IPS DF 6.9 (cell line): ENCODE results near the gene FAM50A.

ENCODE experiments used
- DNase-seq: peaks from one replicate; pipeline ENCODE4 v3.0.0-alpha.2; 2013; ENCODE audit warnings: low read depth, low spot score
- H3K27ac ChIP-seq: one replicate; pipeline ENCODE4 v1.5.1; 2013; ENCODE audit warnings: low read length, control low read depth
- H3K27me3 ChIP-seq: 2 replicates; pipeline ENCODE4 v1.6.1; 2013; ENCODE audit warnings: mild to moderate bottlenecking, low read length; ENCODE audit not compliant: control insufficient read depth, insufficient read depth
- H3K36me3 ChIP-seq: 2 replicates; pipeline ENCODE4 v1.6.1; 2013; ENCODE audit warnings: low read length; ENCODE audit not compliant: control insufficient read depth, insufficient read depth
- H3K4me1 ChIP-seq: 2 replicates; pipeline ENCODE4 v1.6.1; 2013; ENCODE audit warnings: low read length; ENCODE audit not compliant: control insufficient read depth, insufficient read depth
- H3K4me3 ChIP-seq: 2 replicates; pipeline ENCODE4 v1.5.1; 2013; ENCODE audit warnings: mild to moderate bottlenecking, low read length
- H3K9me3 ChIP-seq: 2 replicates; pipeline ENCODE4 v1.6.1; 2013; ENCODE audit warnings: low read length, inconsistent platforms; ENCODE audit not compliant: control insufficient read depth, insufficient read depth
- WGBS: extraction: QIAGEN DNeasy Blood & Tissue Kit; methylation state at CpG from one replicate; pipeline ENCODE4 v1.1.7; 2013; ENCODE audit warnings: mixed read lengths, missing lambda C conversion rate; ENCODE audit not compliant: insufficient read length, insufficient coverage; 5-methylcytosine and 5-hydroxymethylcytosine counted together

FAM50A gene

DNA sequence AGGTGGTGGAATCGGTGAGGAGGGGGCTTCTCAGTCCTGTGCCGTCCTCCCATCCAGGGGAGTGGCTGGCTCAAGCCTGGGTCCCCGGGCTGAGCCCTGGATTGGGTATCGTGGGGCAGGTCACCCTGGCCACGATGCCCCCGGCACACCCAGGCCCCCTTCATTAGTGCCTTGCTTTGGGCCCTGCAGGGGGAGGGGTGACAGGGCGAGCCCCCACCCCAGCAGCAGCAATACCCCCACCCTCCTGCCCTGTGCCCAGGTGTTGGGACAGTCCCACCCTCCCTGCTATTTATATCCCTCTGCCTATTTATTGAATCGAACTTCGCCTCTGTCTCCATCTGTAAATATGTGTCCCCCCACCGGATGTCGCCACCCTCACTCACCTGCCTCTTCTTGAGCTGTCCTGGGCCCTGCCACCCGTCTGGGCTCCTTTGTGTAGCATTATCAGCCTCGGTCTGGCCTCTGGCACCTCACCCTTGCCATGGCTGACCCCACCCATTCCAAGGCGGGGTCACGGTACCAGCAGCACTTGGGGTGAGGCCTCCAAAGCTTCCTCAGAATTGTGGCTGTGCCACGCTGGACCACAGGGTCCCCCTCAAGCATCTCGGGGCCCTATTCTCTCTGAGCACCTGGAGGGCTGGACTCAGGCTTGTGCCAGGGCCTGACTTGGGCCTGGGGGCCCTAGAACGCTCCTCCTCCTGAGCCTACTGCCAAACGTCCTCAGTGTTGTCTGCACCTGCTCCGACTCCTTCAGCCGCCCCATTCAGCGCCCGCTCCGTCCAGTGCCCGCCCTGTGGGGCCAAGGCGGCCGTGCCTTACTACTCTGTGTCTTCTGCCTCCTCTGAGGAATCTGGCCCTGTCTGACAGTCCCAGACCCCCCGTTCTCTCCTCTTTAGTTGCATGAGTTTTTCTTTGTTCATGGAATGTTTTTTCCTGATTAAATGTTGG is 29.0 kb downstream of the FAM50A start:
- H3K4me1 ChIP-seq, result no peaks in the 10 kb centered on the region
- H3K27me3 ChIP-seq, result no peaks in the 10 kb centered on the region
- H3K9me3 ChIP-seq, result no peaks in the 10 kb centered on the region
- WGBS, result no CpG with 5 or more reads among the region's 28 CpGs
- no peak overlapping the region for H3K27ac ChIP-seq
- no peak for DNase-seq
- peaks cover 16% of the 10 kb centered on the region for H3K36me3 ChIP-seq
- H3K4me3 ChIP-seq, result no peak overlapping the region

DNA sequence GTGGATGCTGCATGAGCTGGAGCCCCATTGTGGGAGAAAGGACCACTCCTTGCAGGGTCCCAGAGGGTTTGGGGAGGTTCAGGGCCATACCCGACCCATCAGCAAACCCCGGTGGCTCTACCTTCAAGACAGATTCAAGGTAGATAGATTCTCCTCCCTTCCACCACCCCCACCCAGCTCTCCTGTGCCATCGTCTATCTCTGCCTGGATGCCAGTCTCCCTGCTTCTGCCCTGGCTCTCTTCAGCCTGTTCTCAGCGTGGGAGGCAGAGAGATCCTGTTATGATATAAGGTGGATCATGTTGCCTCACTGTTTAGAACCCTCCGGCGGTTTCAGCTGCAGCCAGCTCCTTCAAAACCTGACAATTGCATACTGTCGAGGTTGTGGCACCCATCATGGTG is 29.7 kb downstream of the FAM50A start:
- no peak overlapping the region for H3K27ac ChIP-seq
- H3K27me3 ChIP-seq, result no peaks in the 10 kb centered on the region
- no CpG with 5 or more reads among the region's 7 CpGs for WGBS
- H3K9me3 ChIP-seq, result no peaks in the 10 kb centered on the region
- H3K4me1 ChIP-seq, result no peaks in the 10 kb centered on the region
- peaks cover 11% of the 10 kb centered on the region for H3K36me3 ChIP-seq
- no peak for DNase-seq
- no peak overlapping the region for H3K4me3 ChIP-seq

DNA sequence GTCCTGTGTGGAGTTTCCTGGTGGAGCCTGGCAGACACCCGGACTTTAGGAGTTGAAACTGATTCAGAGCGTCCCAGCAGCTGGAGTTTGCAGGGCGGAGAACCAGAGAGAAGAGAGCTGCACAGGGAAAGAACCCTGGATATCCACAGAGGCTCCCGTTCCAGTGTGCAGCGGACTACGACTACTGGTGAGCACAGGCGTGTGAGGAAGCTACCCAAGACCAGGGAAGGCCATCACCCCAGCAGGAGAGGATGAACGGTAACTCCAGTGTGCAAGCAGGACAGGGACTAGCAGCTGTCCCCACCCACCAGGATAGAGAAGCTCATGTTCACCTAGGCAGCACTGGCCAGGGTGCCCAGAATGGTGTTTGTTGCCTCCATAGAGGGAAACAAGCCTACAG is 32.9 kb downstream of the FAM50A start:
- H3K27ac ChIP-seq, result no peak overlapping the region
- H3K4me3 ChIP-seq, result no peak overlapping the region
- no CpG with 5 or more reads among the region's 8 CpGs for WGBS
- H3K9me3 ChIP-seq, result no peaks in the 10 kb centered on the region
- H3K4me1 ChIP-seq, result no peaks in the 10 kb centered on the region
- H3K27me3 ChIP-seq, result no peaks in the 10 kb centered on the region
- no peak for DNase-seq
- H3K36me3 ChIP-seq, result no peaks in the 10 kb centered on the region

DNA sequence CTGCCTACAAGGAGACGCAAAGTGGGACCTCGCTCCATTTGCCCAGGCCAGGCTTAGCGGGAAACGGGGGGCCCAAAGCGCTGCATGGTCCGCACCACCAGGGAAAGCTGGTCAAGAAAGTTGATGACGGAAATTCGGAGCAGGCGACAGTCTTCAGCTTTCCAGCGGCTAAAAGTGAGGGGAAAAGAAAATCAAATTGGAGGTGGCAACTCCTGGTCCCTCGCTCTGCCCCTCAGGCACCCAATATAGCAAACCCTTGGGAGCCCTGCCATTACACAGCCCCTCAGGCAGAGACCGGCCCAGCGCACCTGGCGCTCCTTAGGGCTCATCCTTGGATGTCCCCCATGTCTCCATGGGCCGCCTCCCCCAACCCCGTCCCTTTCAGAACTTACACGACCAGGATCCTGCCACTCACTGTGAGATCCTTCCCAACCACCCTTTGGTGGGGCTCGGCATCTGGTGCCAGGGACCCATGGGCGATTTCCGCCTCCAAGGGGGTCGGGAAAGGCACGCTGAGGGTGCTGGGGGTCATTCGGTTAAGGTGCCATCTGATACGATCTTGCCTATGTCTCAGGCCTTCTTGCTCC is 34.0 kb downstream of the FAM50A start:
- Histone ChIP-seq H3K9me3 (no peaks in the 10 kb centered on the region), H3K27ac (no peak overlapping the region), H3K4me1 (no peaks in the 10 kb centered on the region), H3K4me3 (peak overlapping the region; percentile 78; the same call in 1 of the 2 replicates), H3K36me3 (no peaks in the 10 kb centered on the region), H3K27me3 (no peaks in the 10 kb centered on the region)
- no CpG with 5 or more reads among the region's 24 CpGs for WGBS
- DNase-seq, result no peak

DNA sequence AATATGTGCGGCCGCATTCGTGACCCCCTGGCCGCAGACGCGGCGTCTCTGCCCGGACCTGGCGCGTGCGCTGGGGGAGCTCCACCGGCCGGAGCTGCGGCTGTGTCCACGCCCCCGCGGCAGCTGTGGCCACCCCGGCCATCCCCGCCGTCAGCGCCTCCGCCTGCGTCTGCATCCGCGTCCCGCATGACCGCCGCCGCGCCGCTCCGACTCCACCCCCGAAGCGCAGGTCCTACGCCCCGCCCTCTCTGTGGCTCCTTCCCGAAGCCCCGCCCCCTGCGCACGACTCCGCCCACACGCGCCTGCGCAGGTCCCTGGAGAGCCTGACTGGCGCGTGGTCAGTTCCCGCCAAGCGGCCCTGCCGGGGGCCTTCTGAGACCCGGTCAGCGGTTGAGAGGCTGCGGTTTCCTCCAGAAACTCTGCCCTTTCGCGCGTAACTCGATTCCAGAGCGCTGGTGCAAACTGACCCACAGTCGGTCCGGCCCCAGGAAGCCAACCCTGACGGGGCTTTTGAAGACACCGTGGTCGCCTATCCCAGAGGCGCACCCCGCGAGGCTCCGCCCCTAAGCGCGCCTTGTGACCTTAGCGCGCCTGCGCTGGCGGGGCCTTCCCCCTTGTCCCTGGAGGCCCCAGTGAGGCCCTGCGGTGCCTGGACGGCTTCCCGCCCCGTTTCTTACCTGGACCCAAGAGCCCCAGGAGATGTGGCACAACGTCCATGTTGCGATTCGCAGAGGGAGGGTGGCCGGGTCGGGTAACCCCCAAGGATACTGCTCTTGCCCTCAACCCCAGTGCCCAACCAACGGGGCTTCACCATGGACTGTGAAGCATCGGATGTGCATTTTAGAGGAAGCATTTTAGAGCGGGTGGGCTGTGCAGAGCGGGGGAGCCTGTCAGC is 35.0 kb downstream of the FAM50A start, which contains the start of gene LAGE3:
Gene LAGE3 (minus strand): TSS at position 554 of the 895 bp plus-strand sequence. CDS start 366 bp downstream, at position 188.
- Histone ChIP-seq H3K4me3 (peak within 1 kb of the TSS; percentile 78; the same call in 1 of the 2 replicates), H3K27ac (no peak within 1 kb of the TSS), H3K36me3 (no peaks in the 10 kb centered on the region), H3K27me3 (no peaks in the 10 kb centered on the region), H3K4me1 (no peaks in the 10 kb centered on the region), H3K9me3 (no peaks in the 10 kb centered on the region)
- WGBS, result no CpG with 5 or more reads among the region's 85 CpGs
- no peak for DNase-seq

DNA sequence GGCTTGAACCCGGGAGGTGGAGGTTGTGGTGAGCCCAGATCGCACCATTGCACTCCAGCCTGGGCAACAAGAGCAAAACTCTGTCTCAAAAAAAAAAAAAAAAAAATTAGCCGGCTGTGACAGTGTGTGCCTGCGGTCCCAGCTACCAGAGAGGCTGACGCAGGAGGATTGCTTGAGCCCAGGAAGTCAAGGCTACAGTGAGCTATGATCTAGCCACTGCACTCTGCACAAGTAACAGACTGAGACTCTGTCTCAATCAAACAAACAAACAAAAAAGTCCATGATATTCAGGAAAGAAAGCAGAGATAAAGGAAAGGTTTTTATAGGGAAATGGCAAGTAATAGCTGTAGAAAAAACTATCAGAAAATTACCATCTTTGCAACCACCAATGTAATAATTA is 37.3 kb downstream of the FAM50A start:
- no CpG with 5 or more reads among the region's 5 CpGs for WGBS
- Histone ChIP-seq H3K36me3 (0 out of 2 replicates have a peak, but pooled peaks cover 3% of the 10 kb centered on the region), H3K9me3 (no peaks in the 10 kb centered on the region), H3K4me1 (no peaks in the 10 kb centered on the region), H3K27ac (no peak overlapping the region), H3K4me3 (no peak overlapping the region), H3K27me3 (no peaks in the 10 kb centered on the region)
- no peak for DNase-seq

DNA sequence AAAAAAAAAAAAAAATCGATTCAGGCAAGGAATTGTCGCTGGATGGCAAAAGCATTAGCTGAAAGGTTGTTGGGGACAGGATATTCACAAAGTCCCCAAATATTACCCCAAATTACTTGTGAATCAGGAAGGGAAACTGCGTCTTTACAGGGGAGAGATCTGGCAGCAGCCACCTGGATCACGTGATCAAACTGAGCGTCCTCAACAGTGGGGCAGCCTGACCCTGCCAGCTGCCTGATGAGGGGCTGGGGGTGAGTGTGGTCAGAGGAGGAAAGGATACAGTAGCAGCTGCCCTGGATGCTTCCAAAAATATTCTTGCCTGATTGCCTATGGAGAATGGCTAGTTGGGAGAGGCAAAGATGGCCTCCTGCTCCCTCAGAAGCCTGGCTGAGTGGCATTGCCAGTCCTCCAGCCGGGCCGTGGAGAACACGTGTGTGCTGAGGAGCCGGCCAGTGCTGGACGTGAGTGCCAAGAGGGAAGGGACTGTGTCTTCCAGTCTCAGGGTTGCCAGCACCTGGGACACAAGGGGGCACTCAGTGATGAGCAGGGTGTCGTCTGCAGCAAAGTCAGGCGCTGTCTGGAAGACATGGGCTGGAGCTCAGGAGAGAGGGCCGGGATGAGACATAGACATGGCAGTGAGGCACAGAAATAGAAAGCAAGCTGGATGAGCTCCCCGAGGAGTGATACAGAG is 38.1 kb downstream of the FAM50A start:
- no peak overlapping the region for H3K27ac ChIP-seq

DNA sequence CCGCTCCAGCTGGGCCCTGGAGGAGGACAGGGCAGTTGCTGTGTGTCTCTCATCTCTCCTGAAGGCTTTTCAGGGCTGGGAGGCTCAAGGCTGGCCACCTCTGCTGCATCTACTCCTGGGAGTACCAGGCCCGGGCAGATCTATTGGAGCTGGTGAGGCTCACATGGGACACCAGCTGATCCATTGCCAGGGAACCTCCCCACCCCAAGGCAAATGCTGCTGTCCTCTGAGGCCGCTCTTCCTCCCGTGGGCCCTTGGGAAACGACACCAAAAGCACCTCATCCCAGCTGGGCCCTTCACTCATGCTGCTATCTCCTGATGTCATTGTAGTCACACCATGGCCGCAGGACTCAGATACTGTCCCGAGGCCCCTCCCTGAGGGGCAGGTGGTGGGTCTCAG is 38.8 kb downstream of the FAM50A start:
- no peaks in the 10 kb centered on the region for H3K9me3 ChIP-seq
- H3K27me3 ChIP-seq, result no peaks in the 10 kb centered on the region
- no peak overlapping the region for H3K27ac ChIP-seq
- peaks cover 2% of the 10 kb centered on the region; the same call in 1 of the 2 replicates for H3K4me1 ChIP-seq
- H3K36me3 ChIP-seq, result 0 out of 2 replicates have a peak, but pooled peaks cover 3% of the 10 kb centered on the region
- no peak overlapping the region for H3K4me3 ChIP-seq
- DNase-seq, result no peak
- no CpG with 5 or more reads among the region's 7 CpGs for WGBS

More for the DNA sequence above, 38.1 kb downstream of the FAM50A start:
- Histone ChIP-seq H3K27me3 (no peaks in the 10 kb centered on the region), H3K4me3 (no peak overlapping the region), H3K4me1 (peaks cover 2% of the 10 kb centered on the region; the same call in 1 of the 2 replicates), H3K9me3 (no peaks in the 10 kb centered on the region), H3K36me3 (0 out of 2 replicates have a peak, but pooled peaks cover 3% of the 10 kb centered on the region)
- no peak for DNase-seq
- WGBS, result no CpG with 5 or more reads among the region's 14 CpGs

DNA sequence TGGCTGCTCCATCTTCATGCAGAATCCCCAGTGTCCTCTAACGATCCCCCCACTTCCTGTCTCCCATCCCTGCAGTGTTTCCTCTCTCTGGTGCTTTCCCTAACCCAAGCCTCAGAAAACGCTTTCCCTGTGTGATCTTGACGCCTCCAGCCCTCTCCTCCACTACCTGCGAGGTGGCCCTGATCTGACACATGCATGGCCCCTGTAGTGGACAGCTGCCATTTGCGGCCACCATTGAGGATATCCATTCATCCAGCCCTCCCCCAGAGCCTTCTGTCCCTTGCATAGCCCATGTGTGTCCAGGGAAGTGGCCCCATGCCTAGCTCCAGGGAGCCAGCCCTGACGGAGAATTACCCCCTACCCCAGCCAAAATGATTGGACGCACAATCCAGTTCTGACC is 39.4 kb downstream of the FAM50A start:
- Histone ChIP-seq H3K27me3 (no peaks in the 10 kb centered on the region), H3K4me1 (peaks cover 2% of the 10 kb centered on the region; the same call in 1 of the 2 replicates), H3K4me3 (no peak overlapping the region), H3K27ac (no peak overlapping the region), H3K9me3 (no peaks in the 10 kb centered on the region), H3K36me3 (peaks cover 3% of the 10 kb centered on the region; the same call in 1 of the 2 replicates)
- no peak for DNase-seq
- WGBS, result no CpG with 5 or more reads among the region's 7 CpGs
